SK-N-SH treated with all-trans-retinoic acid at 6 μM for 48 hours (cell line): Measurements from ENCODE around the gene ADARB2.

Experiments
- ARNTL ChIP-seq: fragments of 450-650 bp; formaldehyde crosslinking; IDR thresholded peaks from 2 replicates; pipeline ENCODE4 v1.5.0; 2020; ENCODE audit warnings: low read depth, mild to moderate bottlenecking, moderate library complexity, borderline replicate concordance
- GLIS3 ChIP-seq: fragments of 250-450 bp; sonication (Bioruptor Pico); IDR thresholded peaks from 2 replicates; pipeline ENCODE4 v1.5.0; 2020; ENCODE audit warnings: mild to moderate bottlenecking, moderate library complexity
- ISL1 ChIP-seq: fragments of 250-450 bp; sonication (Bioruptor Pico); IDR thresholded peaks from 2 replicates; pipeline ENCODE4 v2.1.2; 2022; ENCODE audit warnings: mild to moderate bottlenecking, moderate library complexity
- PPARA ChIP-seq: fragments of 250-450 bp; sonication (Bioruptor Pico); IDR thresholded peaks from 2 replicates; pipeline ENCODE4 v1.5.0; 2020; ENCODE audit warnings: mild to moderate bottlenecking, borderline replicate concordance
- RARB ChIP-seq: fragments of 250-450 bp; sonication (Bioruptor Pico); IDR thresholded peaks from 2 replicates; pipeline ENCODE4 v1.8.0; 2021; ENCODE audit warnings: mild to moderate bottlenecking, moderate library complexity
- TCF4 ChIP-seq: fragments of 250-450 bp; sonication (Bioruptor Pico); IDR thresholded peaks from 2 replicates; pipeline ENCODE4 v1.8.0; 2021; ENCODE audit warnings: mild to moderate bottlenecking, moderate library complexity, borderline replicate concordance
- ZFP30 ChIP-seq: fragments of 450-650 bp; formaldehyde crosslinking; IDR thresholded peaks from 2 replicates; pipeline ENCODE4 v1.5.0; 2022; ENCODE audit warnings: mild to moderate bottlenecking, moderate library complexity
- ZNF565 ChIP-seq: fragments of 450-650 bp; formaldehyde crosslinking; conservative IDR thresholded peaks from 2 replicates; pipeline ENCODE4 v1.5.0; 2020; ENCODE audit warnings: low read depth, mild to moderate bottlenecking, moderate library complexity
- TF ChIP-seq, protein P1 (sequence below): fragments of 250-450 bp; sonication (Bioruptor Pico); IDR thresholded peaks from 2 replicates; pipeline ENCODE4 v1.5.0; 2020; ENCODE audit warnings: mild to moderate bottlenecking, moderate library complexity
- TF ChIP-seq, protein P2 (sequence below): fragments of 250-450 bp; sonication (Bioruptor Pico); IDR thresholded peaks from 2 replicates; pipeline ENCODE4 v1.8.0; 2021; ENCODE audit warnings: low read depth, mild to moderate bottlenecking, moderate library complexity, borderline replicate concordance

DNA sequence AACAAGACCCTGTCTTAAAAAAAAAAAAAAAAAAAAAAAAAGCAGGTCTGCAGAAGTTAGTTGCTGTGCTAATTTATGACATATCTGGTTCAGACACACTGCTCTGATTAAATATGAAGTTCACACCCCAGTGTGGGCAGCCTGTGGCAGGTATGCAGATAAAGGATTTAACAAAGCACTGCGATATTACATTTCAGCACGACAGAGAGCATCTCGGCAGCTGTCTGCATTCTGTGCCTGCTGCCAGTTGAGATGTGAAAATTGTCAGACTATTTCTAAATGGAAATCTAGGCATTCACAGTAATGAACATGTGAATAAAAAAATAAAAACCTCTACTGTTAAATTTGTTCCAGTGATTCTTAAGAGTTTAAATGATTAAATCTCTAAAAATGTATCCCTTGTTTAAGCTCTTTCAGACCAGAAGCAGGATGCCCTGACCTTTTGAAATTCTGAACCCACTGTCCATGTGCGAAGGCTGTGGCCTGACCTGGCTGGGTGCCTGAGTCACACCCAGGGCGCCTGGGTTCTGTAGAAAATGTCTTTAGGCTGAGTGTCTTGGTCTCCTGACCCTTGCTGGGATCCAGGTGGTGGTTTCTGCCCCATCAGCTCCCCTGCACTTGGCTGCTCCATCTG lies 408.2 kb downstream of the ADARB2 start:
- TF ChIP-seq TCF4 (CRISPR knock-in tag) (no peak), ZFP30 (no peak), RARB (CRISPR knock-in tag) (no peak), ARNTL (no peak), PPARA (CRISPR knock-in tag) (no peak), GLIS3 (no peak), ISL1 (no peak), ZNF565 (CRISPR knock-in tag) (no peak)
- TF ChIP-seq, protein P1, sequence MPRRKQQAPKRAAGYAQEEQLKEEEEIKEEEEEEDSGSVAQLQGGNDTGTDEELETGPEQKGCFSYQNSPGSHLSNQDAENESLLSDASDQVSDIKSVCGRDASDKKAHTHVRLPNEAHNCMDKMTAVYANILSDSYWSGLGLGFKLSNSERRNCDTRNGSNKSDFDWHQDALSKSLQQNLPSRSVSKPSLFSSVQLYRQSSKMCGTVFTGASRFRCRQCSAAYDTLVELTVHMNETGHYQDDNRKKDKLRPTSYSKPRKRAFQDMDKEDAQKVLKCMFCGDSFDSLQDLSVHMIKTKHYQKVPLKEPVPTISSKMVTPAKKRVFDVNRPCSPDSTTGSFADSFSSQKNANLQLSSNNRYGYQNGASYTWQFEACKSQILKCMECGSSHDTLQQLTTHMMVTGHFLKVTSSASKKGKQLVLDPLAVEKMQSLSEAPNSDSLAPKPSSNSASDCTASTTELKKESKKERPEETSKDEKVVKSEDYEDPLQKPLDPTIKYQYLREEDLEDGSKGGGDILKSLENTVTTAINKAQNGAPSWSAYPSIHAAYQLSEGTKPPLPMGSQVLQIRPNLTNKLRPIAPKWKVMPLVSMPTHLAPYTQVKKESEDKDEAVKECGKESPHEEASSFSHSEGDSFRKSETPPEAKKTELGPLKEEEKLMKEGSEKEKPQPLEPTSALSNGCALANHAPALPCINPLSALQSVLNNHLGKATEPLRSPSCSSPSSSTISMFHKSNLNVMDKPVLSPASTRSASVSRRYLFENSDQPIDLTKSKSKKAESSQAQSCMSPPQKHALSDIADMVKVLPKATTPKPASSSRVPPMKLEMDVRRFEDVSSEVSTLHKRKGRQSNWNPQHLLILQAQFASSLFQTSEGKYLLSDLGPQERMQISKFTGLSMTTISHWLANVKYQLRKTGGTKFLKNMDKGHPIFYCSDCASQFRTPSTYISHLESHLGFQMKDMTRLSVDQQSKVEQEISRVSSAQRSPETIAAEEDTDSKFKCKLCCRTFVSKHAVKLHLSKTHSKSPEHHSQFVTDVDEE, result no peak
- TF ChIP-seq, protein P2, sequence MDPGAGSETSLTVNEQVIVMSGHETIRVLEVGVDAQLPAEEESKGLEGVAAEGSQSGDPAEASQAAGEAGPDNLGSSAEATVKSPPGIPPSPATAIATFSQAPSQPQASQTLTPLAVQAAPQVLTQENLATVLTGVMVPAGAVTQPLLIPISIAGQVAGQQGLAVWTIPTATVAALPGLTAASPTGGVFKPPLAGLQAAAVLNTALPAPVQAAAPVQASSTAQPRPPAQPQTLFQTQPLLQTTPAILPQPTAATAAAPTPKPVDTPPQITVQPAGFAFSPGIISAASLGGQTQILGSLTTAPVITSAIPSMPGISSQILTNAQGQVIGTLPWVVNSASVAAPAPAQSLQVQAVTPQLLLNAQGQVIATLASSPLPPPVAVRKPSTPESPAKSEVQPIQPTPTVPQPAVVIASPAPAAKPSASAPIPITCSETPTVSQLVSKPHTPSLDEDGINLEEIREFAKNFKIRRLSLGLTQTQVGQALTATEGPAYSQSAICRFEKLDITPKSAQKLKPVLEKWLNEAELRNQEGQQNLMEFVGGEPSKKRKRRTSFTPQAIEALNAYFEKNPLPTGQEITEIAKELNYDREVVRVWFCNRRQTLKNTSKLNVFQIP, result no peak
